Measurements from ENCODE around the gene GPR34.
"Not testable (repeated sequence)": the region's sequence is repeated elsewhere in the genome, so short reads cannot be mapped to it uniquely, and the experiment has no call there.

The GPR34 gene, protein sequence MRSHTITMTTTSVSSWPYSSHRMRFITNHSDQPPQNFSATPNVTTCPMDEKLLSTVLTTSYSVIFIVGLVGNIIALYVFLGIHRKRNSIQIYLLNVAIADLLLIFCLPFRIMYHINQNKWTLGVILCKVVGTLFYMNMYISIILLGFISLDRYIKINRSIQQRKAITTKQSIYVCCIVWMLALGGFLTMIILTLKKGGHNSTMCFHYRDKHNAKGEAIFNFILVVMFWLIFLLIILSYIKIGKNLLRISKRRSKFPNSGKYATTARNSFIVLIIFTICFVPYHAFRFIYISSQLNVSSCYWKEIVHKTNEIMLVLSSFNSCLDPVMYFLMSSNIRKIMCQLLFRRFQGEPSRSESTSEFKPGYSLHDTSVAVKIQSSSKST

DNA sequence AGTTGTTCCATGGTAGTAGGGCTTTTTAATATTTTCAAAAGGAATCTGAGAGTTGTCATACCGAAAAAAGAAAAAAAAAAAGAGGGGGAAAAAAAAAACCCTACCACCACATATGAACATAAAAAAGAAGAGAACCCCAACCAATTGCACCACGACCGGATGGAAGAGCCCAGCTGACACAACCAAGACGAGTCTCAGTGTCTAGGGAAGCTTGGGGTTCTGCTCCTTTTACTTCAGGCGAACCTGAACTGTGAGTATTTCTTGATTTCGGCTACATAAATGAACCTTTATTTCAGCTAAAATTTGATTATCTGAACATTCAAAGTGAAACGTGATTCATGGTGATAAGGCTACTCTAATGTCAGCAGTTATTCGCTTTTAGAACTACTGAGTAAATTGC lies at the start of gene GPR34:
Gene GPR34, plus strand, starts transcription at position 139 of the 400 bp plus-strand sequence. CDS start 6,661 bp downstream, outside the sequence.
- no peak for TF ChIP-seq EZH2phosphoT487 (IDR thresholded peaks at IDR 0.05; ENCODE audit: borderline replicate concordance, low read length)
- TF ChIP-seq, protein P1, sequence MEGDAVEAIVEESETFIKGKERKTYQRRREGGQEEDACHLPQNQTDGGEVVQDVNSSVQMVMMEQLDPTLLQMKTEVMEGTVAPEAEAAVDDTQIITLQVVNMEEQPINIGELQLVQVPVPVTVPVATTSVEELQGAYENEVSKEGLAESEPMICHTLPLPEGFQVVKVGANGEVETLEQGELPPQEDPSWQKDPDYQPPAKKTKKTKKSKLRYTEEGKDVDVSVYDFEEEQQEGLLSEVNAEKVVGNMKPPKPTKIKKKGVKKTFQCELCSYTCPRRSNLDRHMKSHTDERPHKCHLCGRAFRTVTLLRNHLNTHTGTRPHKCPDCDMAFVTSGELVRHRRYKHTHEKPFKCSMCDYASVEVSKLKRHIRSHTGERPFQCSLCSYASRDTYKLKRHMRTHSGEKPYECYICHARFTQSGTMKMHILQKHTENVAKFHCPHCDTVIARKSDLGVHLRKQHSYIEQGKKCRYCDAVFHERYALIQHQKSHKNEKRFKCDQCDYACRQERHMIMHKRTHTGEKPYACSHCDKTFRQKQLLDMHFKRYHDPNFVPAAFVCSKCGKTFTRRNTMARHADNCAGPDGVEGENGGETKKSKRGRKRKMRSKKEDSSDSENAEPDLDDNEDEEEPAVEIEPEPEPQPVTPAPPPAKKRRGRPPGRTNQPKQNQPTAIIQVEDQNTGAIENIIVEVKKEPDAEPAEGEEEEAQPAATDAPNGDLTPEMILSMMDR (IDR thresholded peaks at IDR 0.05; ENCODE audit: low read depth, low read length, poor library complexity, severe bottlenecking): no peak
- H3K9me2 ChIP-seq (replicated peaks; ENCODE audit: control insufficient read depth, low read length): no peaks in the 10 kb centered on the region
- H3K27ac ChIP-seq (ENCODE audit: low read depth, low read length): no peak within 1 kb of the TSS
- no peaks in the 10 kb centered on the region for H3K79me2 ChIP-seq (ENCODE audit: control insufficient read depth, low read length)
- H3K27me3 ChIP-seq (ENCODE audit: control insufficient read depth, low read length): no peaks in the 10 kb centered on the region
- peak within 1 kb of the TSS; percentile 11; the same call in 1 of the 2 replicates for H3K4me2 ChIP-seq (ENCODE audit: low read length)
- no peaks in the 10 kb centered on the region for H3F3A ChIP-seq (ENCODE audit: control insufficient read depth, insufficient read depth)
- no peak within 1 kb of the TSS for H3K4me3 ChIP-seq (ENCODE audit: low read length)
- no peaks in the 10 kb centered on the region for H3K36me3 ChIP-seq (ENCODE audit: control insufficient read depth, low read length)
- H4K20me1 ChIP-seq (ENCODE audit: control insufficient read depth, insufficient read depth, low read depth, low read length): no peaks in the 10 kb centered on the region
- H3K4me1 ChIP-seq (ENCODE audit: control insufficient read depth, low read length): peaks cover 23% of the 10 kb centered on the region
- no peaks in the 10 kb centered on the region for H3K9me3 ChIP-seq (ENCODE audit: control insufficient read depth, insufficient read depth, low read length)

- H3K36me3 ChIP-seq (ENCODE audit: control insufficient read depth, low read length); H3K4me1 ChIP-seq (ENCODE audit: control insufficient read depth, low read length); H3K4me2 ChIP-seq (ENCODE audit: low read length); H3K79me2 ChIP-seq (ENCODE audit: control insufficient read depth, low read length); H3K9me2 ChIP-seq (replicated peaks; ENCODE audit: control insufficient read depth, low read length); H3F3A ChIP-seq (ENCODE audit: control insufficient read depth, insufficient read depth); H3K27me3 ChIP-seq (ENCODE audit: control insufficient read depth, low read length); H4K20me1 ChIP-seq (ENCODE audit: control insufficient read depth, insufficient read depth, low read depth, low read length); H3K4me3 ChIP-seq (ENCODE audit: low read length); H3K27ac ChIP-seq (ENCODE audit: low read depth, low read length); H3K9me3 ChIP-seq (ENCODE audit: control insufficient read depth, insufficient read depth, low read length): not testable (repeated sequence)
Measured at GRCh38 chrX:41646201-41646600, 42.6 kb upstream of the GPR34 start.

DNA sequence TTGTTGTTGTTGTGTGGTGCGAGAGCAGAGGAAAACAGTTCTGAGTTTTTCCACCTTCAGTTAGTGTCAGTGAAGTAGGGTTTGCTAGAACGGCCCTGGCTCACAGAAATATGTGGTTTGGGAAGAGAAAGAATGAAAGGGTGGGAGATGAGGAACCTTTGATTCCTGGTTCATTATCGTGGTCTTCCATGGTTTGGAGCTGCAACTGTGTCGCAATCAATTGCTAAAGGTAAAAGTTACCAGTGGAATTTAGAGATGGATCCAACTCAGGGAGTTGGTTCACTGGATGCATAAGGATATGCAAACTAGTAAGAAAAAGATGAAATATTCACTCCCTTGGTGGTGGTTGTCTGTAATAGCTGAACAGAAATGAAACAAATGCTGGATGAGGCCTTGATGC lies 35.6 kb upstream of the GPR34 start:
- no peak overlapping the region for H3K27ac ChIP-seq (ENCODE audit: low read depth, low read length)
- H3K4me1 ChIP-seq (ENCODE audit: control insufficient read depth, low read length): peaks cover 11% of the 10 kb centered on the region
- H3K9me3 ChIP-seq (ENCODE audit: control insufficient read depth, insufficient read depth, low read length): no peaks in the 10 kb centered on the region
- TF ChIP-seq EZH2phosphoT487 (IDR thresholded peaks at IDR 0.05; ENCODE audit: borderline replicate concordance, low read length): no peak
- TF ChIP-seq, protein P1 (IDR thresholded peaks at IDR 0.05; ENCODE audit: low read depth, low read length, poor library complexity, severe bottlenecking): no peak
- H3K36me3 ChIP-seq (ENCODE audit: control insufficient read depth, low read length): no peaks in the 10 kb centered on the region
- no peaks in the 10 kb centered on the region for H4K20me1 ChIP-seq (ENCODE audit: control insufficient read depth, insufficient read depth, low read depth, low read length)
- H3F3A ChIP-seq (ENCODE audit: control insufficient read depth, insufficient read depth): no peaks in the 10 kb centered on the region
- H3K27me3 ChIP-seq (ENCODE audit: control insufficient read depth, low read length): no peaks in the 10 kb centered on the region
- no peak overlapping the region for H3K4me2 ChIP-seq (ENCODE audit: low read length)
- no peaks in the 10 kb centered on the region for H3K9me2 ChIP-seq (replicated peaks; ENCODE audit: control insufficient read depth, low read length)
- H3K4me3 ChIP-seq (ENCODE audit: low read length): no peak overlapping the region
- H3K79me2 ChIP-seq (ENCODE audit: control insufficient read depth, low read length): no peaks in the 10 kb centered on the region

- peaks cover 11% of the 10 kb centered on the region for H3K4me1 ChIP-seq (ENCODE audit: control insufficient read depth, low read length)
- H3K79me2 ChIP-seq (ENCODE audit: control insufficient read depth, low read length): no peaks in the 10 kb centered on the region
- no peaks in the 10 kb centered on the region for H3K9me2 ChIP-seq (replicated peaks; ENCODE audit: control insufficient read depth, low read length)
- no peak for TF ChIP-seq EZH2phosphoT487 (IDR thresholded peaks at IDR 0.05; ENCODE audit: borderline replicate concordance, low read length)
- TF ChIP-seq, protein P1 (IDR thresholded peaks at IDR 0.05; ENCODE audit: low read depth, low read length, poor library complexity, severe bottlenecking): no peak
- H3K27me3 ChIP-seq (ENCODE audit: control insufficient read depth, low read length): no peaks in the 10 kb centered on the region
- H3K27ac ChIP-seq (ENCODE audit: low read depth, low read length): no peak overlapping the region
- no peaks in the 10 kb centered on the region for H3K9me3 ChIP-seq (ENCODE audit: control insufficient read depth, insufficient read depth, low read length)
- H3K36me3 ChIP-seq (ENCODE audit: control insufficient read depth, low read length): no peaks in the 10 kb centered on the region
- H3K4me2 ChIP-seq (ENCODE audit: low read length): no peak overlapping the region
- H4K20me1 ChIP-seq (ENCODE audit: control insufficient read depth, insufficient read depth, low read depth, low read length): no peaks in the 10 kb centered on the region
- H3K4me3 ChIP-seq (ENCODE audit: low read length): no peak overlapping the region
- H3F3A ChIP-seq (ENCODE audit: control insufficient read depth, insufficient read depth): no peaks in the 10 kb centered on the region
Measured at GRCh38 chrX:41655101-41655500, 33.7 kb upstream of the GPR34 start.
